ENCODE measurements around the gene TMEM208. TPM values are rescaled to one million over a fixed set of nuclear protein-coding genes. Genes with fewer than 3 reads are reported as not detected.

TMEM208 gene
- total RNA-seq, result 10 to 100 TPM; 23.9 to 40.3 (median 33.3) TPM

DNA sequence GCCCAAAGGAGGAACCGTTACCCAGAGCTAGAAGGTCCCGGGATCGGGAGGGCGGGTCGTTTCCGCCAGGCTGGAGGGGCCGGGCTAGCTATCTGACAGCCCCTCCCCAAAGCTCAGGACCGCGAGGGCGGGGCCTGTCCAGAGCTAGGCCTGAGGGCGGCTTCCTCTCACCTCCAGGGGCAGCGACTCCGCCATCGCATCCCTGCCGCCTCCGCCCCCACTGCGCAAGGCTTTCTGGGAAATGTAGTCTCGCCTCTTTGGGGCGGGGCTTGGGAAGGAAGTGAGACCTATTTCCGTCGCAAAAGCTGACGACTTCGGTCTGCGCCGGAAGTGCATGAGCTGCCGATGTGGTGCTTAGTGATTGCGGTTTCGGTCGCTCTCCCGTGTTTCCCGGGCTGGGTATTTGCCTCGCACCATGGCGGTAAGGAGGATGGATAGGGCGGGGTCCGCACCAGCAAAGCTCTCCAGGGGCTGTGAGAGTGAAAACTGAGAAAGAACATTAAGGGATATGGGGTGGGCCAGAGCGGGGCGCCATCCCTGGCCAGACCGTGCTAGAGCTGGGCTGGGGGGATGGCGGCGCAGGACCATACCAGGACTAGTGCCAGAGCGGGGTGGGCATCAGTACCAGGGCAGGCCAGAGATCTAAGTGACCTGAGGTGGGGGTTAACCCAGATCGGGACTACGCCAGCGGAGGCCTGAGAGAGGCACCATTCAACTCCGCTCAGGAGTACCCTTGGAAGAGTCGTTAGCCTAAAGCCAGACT is at the start of gene TMEM208:
TMEM208 (plus strand) TSS at position 327 of the 763 bp plus-strand sequence; CDS start at position 416, 89 bp downstream.
- H3K27me3 ChIP-seq, result no peaks in the 10 kb centered on the region
- no peaks in the 10 kb centered on the region for H3K9me3 ChIP-seq
- peaks cover 0 to 40% (median 0%) of the 10 kb centered on the region in 3 donors for H3K36me3 ChIP-seq
- H3K27ac ChIP-seq, result peak within 1 kb of the TSS; percentile 75 to 85 (median 83)
- H3K4me3 ChIP-seq, result peak within 1 kb of the TSS; percentile 65 to 96 (median 90)
- peaks cover 0 to 23% (median 7%) of the 10 kb centered on the region in 4 donors for H3K4me1 ChIP-seq
- TF ChIP-seq POLR2A (IDR thresholded peaks at IDR 0.05), result peak; percentile 66 to 67
- TF ChIP-seq CTCF (IDR thresholded peaks at IDR 0.05), result peak in 4 of 6 experiments; percentile 7 to 41 (median 24)
- peak; percentile 98 to 99 (median 98) for DNase-seq

DNA sequence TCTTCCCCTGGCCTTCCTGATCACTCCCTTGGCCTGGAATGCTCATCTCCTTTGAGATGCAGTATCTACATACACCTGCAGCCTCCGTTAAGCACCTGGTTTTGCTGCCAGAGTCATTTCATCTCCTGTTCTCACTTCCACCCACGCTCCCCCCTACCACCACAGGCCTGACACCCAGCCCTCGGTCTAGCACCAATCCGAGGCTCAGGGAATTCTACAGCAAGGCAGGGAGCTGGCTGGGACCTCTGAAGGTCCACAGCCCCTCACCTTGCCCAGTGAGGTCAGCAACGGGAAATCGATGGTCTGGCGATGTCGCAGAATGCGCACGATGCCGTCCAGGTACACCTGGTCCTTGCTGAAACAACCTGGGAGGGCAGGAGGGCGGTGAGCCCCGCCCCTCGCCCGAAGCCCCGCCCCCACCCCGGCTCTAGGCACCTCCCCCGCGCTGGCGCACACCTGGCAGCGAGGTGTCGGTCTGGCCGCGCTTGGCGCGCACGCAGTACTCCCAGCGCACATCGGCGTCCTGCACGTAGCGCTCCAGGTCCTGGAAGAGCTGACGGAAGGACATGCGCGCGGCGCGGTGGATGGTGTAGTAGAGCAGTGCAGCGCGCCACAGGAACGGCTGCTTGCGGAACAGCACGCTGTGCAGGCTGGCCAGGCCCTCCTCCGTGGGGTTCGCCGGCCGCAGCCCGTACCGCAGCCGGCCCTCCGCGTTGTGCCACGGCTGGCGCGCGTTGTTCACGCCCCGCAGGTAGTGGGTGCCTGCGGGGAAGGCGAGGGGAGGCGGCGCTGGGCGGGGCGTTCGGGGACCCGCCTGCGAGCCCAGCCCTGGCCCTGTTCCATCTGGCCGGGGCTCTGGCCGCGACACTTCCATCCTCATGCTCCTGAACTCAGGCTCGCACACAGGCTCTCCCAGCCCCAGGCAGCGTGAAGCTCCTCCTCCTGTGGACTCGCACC is 48.9 kb upstream of the TMEM208 start:
- DNase-seq, result peak; percentile 46 to 92 (median 87)
- H3K27me3 ChIP-seq, result no peaks in the 10 kb centered on the region
- no peaks in the 10 kb centered on the region for H3K36me3 ChIP-seq
- peak overlapping the region; percentile 49 to 86 (median 68) for H3K27ac ChIP-seq
- TF ChIP-seq CTCF (IDR thresholded peaks at IDR 0.05) (peak in 3 of 6 experiments; percentile 13 to 39 (median 37)), POLR2A (IDR thresholded peaks at IDR 0.05) (peak; percentile 38 to 63)
- H3K9me3 ChIP-seq, result no peaks in the 10 kb centered on the region
- H3K4me1 ChIP-seq, result peaks cover 5 to 62% (median 21%) of the 10 kb centered on the region in 4 donors
- H3K4me3 ChIP-seq, result peak overlapping the region; percentile 33 to 59 (median 48)

GRCh38 chr16:67179421-67180080 is 47.4 kb upstream of the TMEM208 start:
- H3K9me3 ChIP-seq, result no peaks in the 10 kb centered on the region
- no peaks in the 10 kb centered on the region for H3K27me3 ChIP-seq
- no peak overlapping the region for H3K4me3 ChIP-seq
- no peak overlapping the region for H3K27ac ChIP-seq
- no peak for DNase-seq
- peaks cover 7 to 53% (median 14%) of the 10 kb centered on the region in 4 donors for H3K4me1 ChIP-seq
- H3K36me3 ChIP-seq, result no peaks in the 10 kb centered on the region
- TF ChIP-seq POLR2A (IDR thresholded peaks at IDR 0.05) (no peak), CTCF (IDR thresholded peaks at IDR 0.05) (no peak)

DNA sequence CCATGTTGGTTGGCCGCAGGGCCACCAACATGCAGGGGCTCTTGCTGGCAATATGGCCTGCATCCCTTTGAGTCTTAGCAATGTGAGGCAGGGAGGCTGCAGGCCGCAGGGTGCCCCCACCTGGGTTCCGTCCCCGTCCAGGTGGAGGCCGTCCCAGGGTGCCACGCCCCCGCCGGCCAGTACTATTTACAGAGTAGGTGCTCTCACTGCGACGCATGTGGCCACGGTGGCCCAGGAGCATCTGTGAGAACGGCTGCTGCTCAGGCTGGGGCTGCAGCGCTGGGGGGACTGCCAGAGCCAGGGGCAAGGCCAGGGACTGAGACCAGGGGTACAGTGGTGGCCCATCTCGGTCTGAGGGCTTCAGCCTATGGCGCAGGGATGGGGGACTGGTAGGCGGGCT is 46.8 kb upstream of the TMEM208 start:
- no peak for DNase-seq
- no peaks in the 10 kb centered on the region for H3K36me3 ChIP-seq
- no peak overlapping the region for H3K4me3 ChIP-seq
- no peaks in the 10 kb centered on the region for H3K9me3 ChIP-seq
- TF ChIP-seq POLR2A (IDR thresholded peaks at IDR 0.05) (no peak), CTCF (IDR thresholded peaks at IDR 0.05) (no peak)
- no peak overlapping the region for H3K27ac ChIP-seq
- H3K4me1 ChIP-seq, result peaks cover 7 to 53% (median 18%) of the 10 kb centered on the region in 4 donors
- no peaks in the 10 kb centered on the region for H3K27me3 ChIP-seq

DNA sequence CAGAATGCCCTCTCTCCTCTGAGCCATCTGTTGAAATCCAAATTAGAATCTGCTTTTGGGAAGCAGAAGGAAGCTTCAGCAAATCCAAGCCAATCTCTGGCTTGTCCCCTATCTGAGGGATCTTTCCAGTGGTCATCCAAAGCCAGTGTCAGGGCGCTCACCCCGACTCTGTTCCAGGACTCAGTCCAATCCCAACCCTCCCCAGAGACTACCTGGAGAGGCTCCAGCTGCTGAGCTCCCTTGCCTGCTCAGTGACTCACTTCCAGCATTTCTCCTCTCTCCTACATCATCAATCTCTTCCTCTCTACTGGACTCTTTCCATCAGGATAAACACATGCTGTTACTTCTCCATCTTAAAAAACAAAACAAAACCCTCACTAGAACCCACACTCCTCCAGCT is 45.6 kb upstream of the TMEM208 start:
- no peak for DNase-seq
- H3K27me3 ChIP-seq, result no peaks in the 10 kb centered on the region
- no peak overlapping the region for H3K4me3 ChIP-seq
- TF ChIP-seq POLR2A (IDR thresholded peaks at IDR 0.05) (no peak), CTCF (IDR thresholded peaks at IDR 0.05) (no peak)
- H3K36me3 ChIP-seq, result no peaks in the 10 kb centered on the region
- H3K9me3 ChIP-seq, result no peaks in the 10 kb centered on the region
- peaks cover 9 to 62% (median 21%) of the 10 kb centered on the region in 4 donors for H3K4me1 ChIP-seq
- peak overlapping the region; percentile 26 to 51 (median 38) for H3K27ac ChIP-seq

All from Peyer's patch (tissue), 4 donors.